HG02852 (cell line): ENCODE results near the gene PTPN21.

Experiments
- ATAC-seq: cut with Tn5 transposase; IDR thresholded peaks from one replicate; pipeline ENCODE4 v1.9.1; 2021; ENCODE audit warnings: mild to moderate bottlenecking, moderate library complexity; ENCODE audit not compliant: unreplicated experiment

Gene PTPN21

GRCh38 chr14:88554457-88555286 lies at the start of gene PTPN21:
Gene PTPN21 (minus strand): TSS chr14:88555007. CDS start chr14:88550417, 4,590 bp downstream.
- peak; percentile 39 for ATAC-seq

DNA sequence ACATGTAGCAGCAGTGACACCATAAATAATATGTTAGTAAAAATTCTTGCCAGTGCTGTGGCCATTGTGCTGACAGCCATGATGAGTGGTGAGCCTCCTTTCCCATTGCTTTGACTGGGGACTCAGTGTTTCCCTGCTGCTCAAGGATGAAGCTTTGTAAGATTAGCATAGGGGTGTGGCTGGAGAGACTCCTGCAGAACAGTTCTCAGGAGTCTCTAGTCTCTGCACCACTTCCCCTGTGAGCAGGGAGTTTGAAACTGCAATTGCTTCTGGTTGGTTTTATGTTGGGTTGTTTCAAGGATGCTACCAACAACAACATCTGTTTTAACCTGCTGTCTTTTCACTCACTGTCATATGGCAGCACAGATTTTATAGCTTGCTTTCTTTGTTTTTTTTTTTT lies 49.4 kb upstream of the PTPN21 start:
- ATAC-seq: no peak

DNA sequence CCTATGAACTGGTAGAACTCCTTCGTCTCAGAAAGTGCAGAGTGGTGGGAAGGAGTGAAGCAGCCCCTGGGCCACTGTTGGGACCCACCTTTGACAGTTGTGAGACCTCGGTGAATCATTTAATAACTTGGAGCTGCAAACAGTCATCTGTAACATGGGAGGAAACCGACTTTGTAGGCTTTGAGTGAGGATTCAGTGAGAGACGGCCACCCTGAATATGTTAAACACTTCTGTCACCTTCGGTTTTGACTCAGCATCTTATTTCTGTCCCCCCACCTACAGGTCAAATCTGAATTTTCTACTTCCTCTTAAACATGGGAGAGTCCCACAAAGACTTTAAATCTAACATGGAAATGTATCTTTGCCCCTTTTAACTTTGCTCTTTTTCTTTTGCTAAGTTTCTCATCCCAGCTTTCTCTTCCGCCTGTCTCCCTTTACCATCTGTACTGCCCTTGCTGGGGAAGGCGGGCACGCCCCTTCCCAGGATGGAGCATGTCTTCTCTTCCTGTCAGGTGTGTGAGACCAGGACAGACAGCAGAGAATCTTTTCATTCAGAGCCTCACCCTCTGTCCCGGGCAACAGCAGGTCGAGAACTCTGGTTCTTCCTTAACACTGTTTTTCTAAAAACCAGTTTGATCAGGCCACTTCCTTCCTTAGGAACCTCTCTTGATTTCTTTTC lies 45.1 kb upstream of the PTPN21 start:
- peak; percentile 91 for ATAC-seq

DNA sequence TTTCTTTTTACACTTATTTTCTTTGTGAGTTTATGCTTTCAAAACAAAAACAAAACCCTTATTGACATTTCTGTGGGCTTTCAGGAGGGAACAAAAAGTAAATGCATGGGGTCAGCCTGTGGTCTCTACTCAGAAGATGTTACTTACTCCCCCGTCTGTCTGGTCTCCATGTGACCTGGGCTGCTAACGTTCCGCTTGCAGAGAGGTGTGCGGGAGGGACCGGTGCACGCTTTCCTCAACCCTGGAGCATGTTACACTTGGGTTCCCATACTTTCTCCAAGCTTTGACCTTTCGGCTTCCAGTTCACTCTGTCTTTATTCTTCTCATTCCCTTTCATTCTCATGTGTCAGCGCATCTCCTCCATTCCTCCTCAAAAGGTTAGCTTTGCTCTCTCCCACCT lies 44.5 kb upstream of the PTPN21 start:
- ATAC-seq: peak; percentile 42

- ATAC-seq: no peak
Measured at GRCh38 chr14:88598097-88598675, 43.4 kb upstream of the PTPN21 start.

- ATAC-seq: no peak
Measured at GRCh38 chr14:88597601-88598000, 42.8 kb upstream of the PTPN21 start.

- ATAC-seq: no peak
Measured at GRCh38 chr14:88597038-88597437, 42.2 kb upstream of the PTPN21 start.

DNA sequence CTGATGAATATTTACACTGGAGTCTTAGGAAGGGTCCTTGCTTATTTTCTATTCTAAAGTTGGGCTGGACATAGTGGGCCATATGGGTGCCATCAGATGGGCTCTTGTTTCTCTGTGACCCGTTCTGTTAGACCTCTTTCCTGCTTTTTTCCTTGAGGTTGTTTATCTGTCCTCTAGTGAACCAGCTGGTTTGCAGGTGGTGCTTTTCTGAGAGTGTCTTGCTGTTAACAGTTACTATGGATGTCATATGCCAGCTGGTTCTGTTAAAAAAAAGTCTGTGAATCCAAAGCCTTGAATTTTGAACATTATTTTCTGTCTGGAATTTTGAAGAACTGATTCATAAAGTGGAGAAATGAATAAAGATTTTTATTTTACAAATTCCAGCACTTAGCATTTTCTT lies 37.2 kb upstream of the PTPN21 start:
- ATAC-seq: no peak

- ATAC-seq: no peak
Measured at GRCh38 chr14:88590173-88590572, 35.4 kb upstream of the PTPN21 start.

GRCh38 chr14:88588081-88588480 lies 33.3 kb upstream of the PTPN21 start:
- no peak for ATAC-seq

DNA sequence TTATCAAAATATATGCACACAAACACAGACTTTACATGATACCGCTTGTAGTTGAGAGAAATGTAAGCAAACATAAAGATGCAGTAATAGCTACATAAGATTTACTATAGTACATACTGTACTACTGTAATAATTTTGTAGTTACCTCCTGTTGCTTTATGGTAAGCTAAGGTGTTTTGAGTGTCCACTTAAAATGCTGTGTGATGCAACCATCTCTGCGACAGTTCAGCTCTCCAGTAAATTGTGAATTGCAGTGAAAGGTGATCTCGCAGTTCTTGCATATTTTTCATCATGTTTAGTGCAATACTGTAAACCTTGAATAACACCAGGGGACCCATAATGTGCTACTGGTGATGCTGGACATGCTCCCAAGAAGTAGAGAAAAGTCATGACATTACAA lies 29.6 kb upstream of the PTPN21 start:
- no peak for ATAC-seq

- ATAC-seq: no peak
Measured at GRCh38 chr14:88576222-88576621, 21.4 kb upstream of the PTPN21 start.

DNA sequence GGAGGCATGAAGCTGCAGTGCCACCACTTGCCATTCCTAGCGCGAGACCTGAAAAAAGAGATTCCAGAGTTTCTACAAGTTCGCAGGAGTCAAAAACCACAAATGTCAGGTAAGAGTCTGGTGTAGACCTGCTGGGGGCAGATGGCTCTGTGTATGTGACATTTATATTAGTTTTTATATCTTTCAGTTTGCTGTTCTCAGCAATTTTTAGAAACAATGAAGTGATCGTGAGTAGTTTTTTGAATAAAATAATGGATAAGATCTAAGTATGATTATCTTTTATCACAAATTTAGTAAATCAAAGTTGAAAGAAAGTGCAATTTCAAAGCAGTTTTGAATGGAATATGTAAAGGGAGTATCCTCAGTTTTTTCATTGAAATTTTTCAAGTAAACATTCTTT lies 17.3 kb upstream of the PTPN21 start:
- ATAC-seq: no peak

DNA sequence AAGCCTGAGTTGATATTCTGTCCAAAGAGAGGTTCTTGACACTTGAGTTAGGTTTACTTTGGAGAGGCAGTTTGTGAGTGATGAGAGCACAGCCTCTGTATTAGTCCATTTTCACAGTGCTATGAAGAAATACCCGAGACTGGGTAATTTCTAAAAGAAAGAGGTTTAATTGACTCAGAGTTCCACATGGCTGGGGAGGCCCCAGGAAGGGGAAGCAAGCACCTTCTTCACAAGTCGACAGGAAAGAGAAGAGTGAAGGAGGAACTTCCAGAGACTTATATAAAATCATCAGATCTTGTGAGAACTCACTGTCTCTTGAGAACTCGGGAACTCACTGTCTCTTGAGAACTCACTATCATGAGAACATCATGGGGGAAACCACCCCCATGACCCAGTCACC lies 13.4 kb upstream of the PTPN21 start:
- no peak for ATAC-seq

DNA sequence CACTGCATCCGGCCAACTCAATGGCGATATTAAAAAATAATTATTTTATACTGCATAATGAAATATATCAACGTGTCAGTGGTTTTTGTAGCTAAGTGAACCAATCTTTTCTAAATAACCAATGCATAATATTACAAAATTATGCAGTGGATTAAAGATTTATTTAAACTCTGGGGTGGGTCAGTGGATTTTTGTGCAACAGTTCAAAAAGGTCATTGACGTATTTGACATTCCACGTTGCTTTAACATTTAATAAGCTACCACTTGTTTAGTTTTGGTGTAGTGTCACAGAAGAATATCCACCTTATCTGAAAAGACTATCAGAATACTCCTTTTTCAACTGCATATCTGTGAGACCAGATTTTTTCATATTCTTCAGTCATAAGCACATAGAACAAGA lies 10.6 kb upstream of the PTPN21 start:
- no peak for ATAC-seq

DNA sequence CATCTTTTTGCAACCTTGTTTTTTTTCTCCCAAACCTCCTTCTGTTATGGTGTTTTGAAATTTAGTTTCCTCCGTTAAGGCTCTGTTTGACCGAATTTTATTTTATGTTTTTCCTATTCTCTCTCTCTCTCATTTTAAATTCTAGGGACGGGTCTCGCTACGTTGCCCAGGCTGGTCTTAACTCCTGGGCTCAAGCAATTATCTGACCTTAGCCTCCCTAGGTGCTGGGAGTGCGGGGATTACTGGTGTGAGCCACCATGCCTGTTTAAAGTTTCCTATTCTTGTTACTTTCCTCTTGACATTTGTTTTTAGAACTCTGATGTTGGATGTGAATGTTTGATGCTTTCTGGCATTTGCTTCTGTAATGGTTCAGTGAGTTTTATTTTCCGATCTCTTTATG lies 9.0 kb upstream of the PTPN21 start:
- no peak for ATAC-seq

GRCh38 chr14:88562831-88563686 lies 8.3 kb upstream of the PTPN21 start, which contains the start of gene ZC3H14:
Gene ZC3H14 (plus strand): TSS chr14:88563037. CDS start chr14:88563134, 97 bp downstream.
- ATAC-seq: peak; percentile 92

- ATAC-seq: no peak
Measured at GRCh38 chr14:88562532-88562830, 7.7 kb upstream of the PTPN21 start.

DNA sequence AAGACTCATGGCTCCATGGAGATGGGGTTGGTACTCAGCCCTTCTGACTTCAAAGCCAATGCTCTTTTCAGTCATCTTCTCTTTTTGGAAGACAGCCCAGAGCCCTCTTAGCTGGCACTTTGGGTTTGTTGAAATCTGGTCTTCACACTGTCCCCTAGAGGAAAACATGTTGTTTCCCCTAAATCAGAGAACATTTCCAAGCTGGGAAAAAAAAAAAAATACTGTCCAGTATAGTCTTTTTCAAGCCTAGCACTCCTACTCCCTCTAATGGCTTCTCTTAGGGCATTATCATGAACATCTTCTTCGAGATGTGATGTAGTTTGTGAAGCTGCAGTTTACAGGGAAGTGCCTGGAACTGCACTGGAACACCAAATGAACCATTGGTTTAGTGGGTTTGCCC lies 5.0 kb upstream of the PTPN21 start:
- no peak for ATAC-seq

DNA sequence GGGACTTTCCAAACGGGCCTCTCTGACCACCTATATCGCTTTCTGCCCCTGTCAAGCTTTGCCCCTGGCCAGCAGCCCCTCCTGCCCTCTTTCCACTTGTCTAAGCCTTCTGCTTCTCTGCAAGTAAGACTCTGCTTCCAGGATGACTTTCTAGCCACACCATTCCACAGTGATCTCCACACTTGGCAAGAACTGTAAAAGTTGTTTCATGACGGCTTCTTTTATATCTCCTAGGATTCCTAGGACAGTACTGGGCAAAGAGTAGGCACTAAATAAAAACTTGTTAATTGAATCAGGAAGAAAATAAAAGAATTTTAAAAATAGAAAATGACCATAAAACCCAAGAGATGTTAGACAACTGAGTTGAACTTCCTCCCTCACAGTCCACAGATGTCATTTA lies 1.8 kb upstream of the PTPN21 start:
- ATAC-seq: no peak

DNA sequence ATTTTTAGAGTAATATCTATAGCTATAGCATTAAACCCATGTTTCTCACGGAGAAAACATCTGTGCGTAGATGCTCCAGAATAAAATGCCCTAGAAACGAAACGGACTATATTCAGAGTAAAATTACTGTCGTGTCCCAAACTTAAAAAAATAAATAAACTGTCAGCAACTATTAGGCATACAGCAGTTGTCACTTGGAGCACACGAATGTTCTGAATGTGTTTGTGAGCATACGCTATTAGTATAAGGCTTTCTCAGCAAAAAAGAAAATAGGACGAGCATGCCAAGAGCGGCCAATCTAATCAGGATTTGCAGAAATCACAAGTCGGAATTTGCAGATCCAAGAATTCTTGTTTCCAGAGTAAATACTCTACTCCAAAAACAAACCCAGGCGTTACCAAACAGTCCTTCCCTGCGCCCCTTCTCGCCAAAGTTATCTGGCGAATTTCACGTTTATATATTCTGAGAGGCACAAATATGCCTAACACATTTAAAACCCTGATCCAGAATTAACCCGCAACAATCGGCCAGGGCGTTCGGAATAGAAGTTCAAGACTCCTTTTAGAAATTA lies 836 bp downstream of the PTPN21 start:
- no peak for ATAC-seq
